ENCODE measurements around the gene MMP24OS. TPM values are rescaled to one million over a fixed set of nuclear protein-coding genes. Genes with fewer than 3 reads are reported as not detected.
"Not testable (repeated sequence)": the region's sequence is repeated elsewhere in the genome, so short reads cannot be mapped to it uniquely, and the experiment has no call there.

Gene MMP24OS
- polyA plus RNA-seq, 3 donors: 9.5 to 43.9 (median 9.6) TPM

GRCh38 chr20:35262321-35262720, 15.6 kb downstream of the MMP24OS start:
- H4K20me1 ChIP-seq (ENCODE audit: insufficient read depth, low read length): peaks cover 16% of the 10 kb centered on the region
- H3K4me2 ChIP-seq (replicated peaks; ENCODE audit: extremely low read depth, low read length, poor library complexity, severe bottlenecking); H3K4me1 ChIP-seq (ENCODE audit: control insufficient read depth in 1 of 2, insufficient read depth in 2 of 2, low read length in 2 of 2); H3K4me3 Mint-ChIP-seq; H3K27me3 Mint-ChIP-seq (ENCODE audit: low read depth in 3 of 3); H3K9ac ChIP-seq (ENCODE audit: insufficient read depth, low read length, poor library complexity, severe bottlenecking); intact Hi-C loops (cut with micrococcal nuclease); H3K27me3 ChIP-seq (ENCODE audit: control insufficient read depth in 2 of 2, insufficient read depth in 2 of 2, low read length in 2 of 2); H3K79me2 ChIP-seq (ENCODE audit: insufficient read depth, low read length); DNase-seq; H3K9me3 Mint-ChIP-seq; H3K27ac ChIP-seq (ENCODE audit: low read depth in 1 of 2, low read length in 2 of 2); H3K9me3 ChIP-seq (replicated peaks in 1 of 2; ENCODE audit: control insufficient read depth in 1 of 2, insufficient read depth in 1 of 2, low read length in 2 of 2); H3K27ac Mint-ChIP-seq; H2AFZ ChIP-seq (ENCODE audit: insufficient read depth, low read depth, low read length, poor library complexity, severe bottlenecking); H3K4me1 Mint-ChIP-seq; H3K4me3 ChIP-seq (replicated peaks in 1 of 3; ENCODE audit: low read depth in 2 of 3, low read length in 3 of 3): not testable (repeated sequence)
- no CpG with 5 or more reads among the region's 10 CpGs for WGBS (ENCODE audit: insufficient coverage)
- peaks cover 20 to 43% of the 10 kb centered on the region in 2 donors for H3K36me3 ChIP-seq (replicated peaks in 1 of 2; ENCODE audit: control insufficient read depth in 1 of 2, insufficient read depth in 2 of 2, low read length in 2 of 2)
- peaks cover 32 to 50% of the 10 kb centered on the region in 2 donors for H3K36me3 Mint-ChIP-seq

- no peaks in the 10 kb centered on the region for H3K27me3 ChIP-seq (ENCODE audit: control insufficient read depth in 2 of 2, insufficient read depth in 2 of 2, low read length in 2 of 2)
- no peak overlapping the region for H3K4me2 ChIP-seq (replicated peaks; ENCODE audit: extremely low read depth, low read length, poor library complexity, severe bottlenecking)
- H3K27ac ChIP-seq (ENCODE audit: low read depth in 1 of 2, low read length in 2 of 2): no peak overlapping the region
- TF ChIP-seq CTCF (IDR thresholded peaks at IDR 0.05): no peak
- Mint-ChIP-seq H3K4me3 (no peak overlapping the region), H3K36me3 (peaks cover 30 to 38% of the 10 kb centered on the region in 2 donors), H3K27ac (no peak overlapping the region), H3K4me1 (peaks cover 3% of the 10 kb centered on the region), H3K9me3 (no peaks in the 10 kb centered on the region), H3K27me3 (ENCODE audit: low read depth in 3 of 3) (peaks cover 0 to 2% (median 0%) of the 10 kb centered on the region in 3 donors)
- H3K9me3 ChIP-seq (replicated peaks in 1 of 2; ENCODE audit: control insufficient read depth in 1 of 2, insufficient read depth in 1 of 2, low read length in 2 of 2): no peaks in the 10 kb centered on the region
- H4K20me1 ChIP-seq (ENCODE audit: insufficient read depth, low read length): peaks cover 16% of the 10 kb centered on the region
- no peak overlapping the region for H3K9ac ChIP-seq (ENCODE audit: insufficient read depth, low read length, poor library complexity, severe bottlenecking)
- no peak overlapping the region for H2AFZ ChIP-seq (ENCODE audit: insufficient read depth, low read depth, low read length, poor library complexity, severe bottlenecking)
- intact Hi-C loops (cut with micrococcal nuclease): no loop called here
- H3K4me3 ChIP-seq (replicated peaks in 1 of 3; ENCODE audit: low read depth in 2 of 3, low read length in 3 of 3): no peak overlapping the region
- no peak for DNase-seq
- H3K36me3 ChIP-seq (replicated peaks in 1 of 2; ENCODE audit: control insufficient read depth in 1 of 2, insufficient read depth in 2 of 2, low read length in 2 of 2): peaks cover 12 to 34% of the 10 kb centered on the region in 2 donors
- no peaks in the 10 kb centered on the region for H3K4me1 ChIP-seq (ENCODE audit: control insufficient read depth in 1 of 2, insufficient read depth in 2 of 2, low read length in 2 of 2)
- 100% methylated on average over 4 of the region's 6 CpGs for WGBS (ENCODE audit: insufficient coverage)
- no peaks in the 10 kb centered on the region for H3K79me2 ChIP-seq (ENCODE audit: insufficient read depth, low read length)
These were observed 17.5 kb downstream of the MMP24OS start for GRCh38 chr20:35260426-35260825.
